Measurements from ENCODE around the gene ZFP36L2.
A peak's percentile ranks its signal among the peaks of the same experiment; 100 is the strongest.

The ZFP36L2 gene

GRCh38 chr2:43210467-43211303 lies 15.7 kb downstream of the ZFP36L2 start (continued):
- TF ChIP-seq ZFP37 (tag by site-specific recombination; IDR thresholded peaks at IDR 0.05) = no peak
- TF ChIP-seq ZNF843 (tag by site-specific recombination; IDR thresholded peaks at IDR 0.05) = no peak
- TF ChIP-seq ZNF610 (tag by site-specific recombination; IDR thresholded peaks at IDR 0.05; ENCODE audit: borderline replicate concordance) = no peak
- no peak for TF ChIP-seq ZNF791 (tag by site-specific recombination; IDR thresholded peaks at IDR 0.05)
- no peak for TF ChIP-seq ZBTB11 (tag by site-specific recombination; conservative IDR thresholded peaks at IDR 0.05; ENCODE audit: low read depth)
- TF ChIP-seq YY1 (tag by site-specific recombination; IDR thresholded peaks at IDR 0.05) = peak; percentile 27; the same call in 1 of the 2 replicates
- TF ChIP-seq ZNF571 (tag by site-specific recombination; IDR thresholded peaks at IDR 0.05) = no peak
- no peak for TF ChIP-seq PRDM10 (tag by site-specific recombination; IDR thresholded peaks at IDR 0.05)
- TF ChIP-seq ZNF596 (tag by site-specific recombination; IDR thresholded peaks at IDR 0.05) = no peak
- TF ChIP-seq ZNF24 (tag by site-specific recombination; IDR thresholded peaks at IDR 0.05) = peak; percentile 53; the same call in 1 of the 2 replicates
- TF ChIP-seq ZNF433 (tag by site-specific recombination; IDR thresholded peaks at IDR 0.05; ENCODE audit: low read depth) = no peak
- TF ChIP-seq ZNF548 (tag by site-specific recombination; IDR thresholded peaks at IDR 0.05) = no peak
- TF ChIP-seq ZNF580 (tag by site-specific recombination; IDR thresholded peaks at IDR 0.05) = no peak
- no peak for TF ChIP-seq ZSCAN16 (tag by site-specific recombination; IDR thresholded peaks at IDR 0.05)
- TF ChIP-seq, protein P1, sequence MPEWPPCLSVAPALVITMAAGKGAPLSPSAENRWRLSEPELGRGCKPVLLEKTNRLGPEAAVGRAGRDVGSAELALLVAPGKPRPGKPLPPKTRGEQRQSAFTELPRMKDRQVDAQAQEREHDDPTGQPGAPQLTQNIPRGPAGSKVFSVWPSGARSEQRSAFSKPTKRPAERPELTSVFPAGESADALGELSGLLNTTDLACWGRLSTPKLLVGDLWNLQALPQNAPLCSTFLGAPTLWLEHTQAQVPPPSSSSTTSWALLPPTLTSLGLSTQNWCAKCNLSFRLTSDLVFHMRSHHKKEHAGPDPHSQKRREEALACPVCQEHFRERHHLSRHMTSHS (tag by site-specific recombination; IDR thresholded peaks at IDR 0.05) = peak; percentile 55; the same call in 1 of the 2 replicates
- peak; percentile 77; the same call in 1 of the 2 replicates for TF ChIP-seq ZNF645 (tag by site-specific recombination; IDR thresholded peaks at IDR 0.05)
- no peak for TF ChIP-seq ZNF2 (tag by site-specific recombination; IDR thresholded peaks at IDR 0.05)
- TF ChIP-seq ZBTB48 (tag by site-specific recombination; IDR thresholded peaks at IDR 0.05) = peak; percentile 88
- no peak for TF ChIP-seq ZNF174 (tag by site-specific recombination; IDR thresholded peaks at IDR 0.05)
- TF ChIP-seq ZNF529 (tag by site-specific recombination; IDR thresholded peaks at IDR 0.05; ENCODE audit: insufficient replicate concordance) = no peak
- no peak for TF ChIP-seq ZNF184 (tag by site-specific recombination; IDR thresholded peaks at IDR 0.05)
- TF ChIP-seq PATZ1 (tag by site-specific recombination; IDR thresholded peaks at IDR 0.05) = peak; percentile 71; the same call in 1 of the 2 replicates
- TF ChIP-seq ZNF658 (tag by site-specific recombination; IDR thresholded peaks at IDR 0.05) = no peak
- no peak for TF ChIP-seq MEIS1 (CRISPR knock-in tag; IDR thresholded peaks at IDR 0.05; ENCODE audit: borderline replicate concordance)
- no peak for TF ChIP-seq ZNF704 (tag by site-specific recombination; IDR thresholded peaks at IDR 0.05)
- TF ChIP-seq SETDB1 (IDR thresholded peaks at IDR 0.05; ENCODE audit: insufficient read length, low read length) = no peak
- no peak for TF ChIP-seq ZNF629 (tag by site-specific recombination; IDR thresholded peaks at IDR 0.05)
